GM18502 (cell line): ENCODE data around the gene CDHR4.
"Not testable (repeated sequence)": the region's sequence is repeated elsewhere in the genome, so short reads cannot be mapped to it uniquely, and the experiment has no call there.

Source experiments
- ATAC-seq: cut with Tn5 transposase; IDR thresholded peaks from one replicate; pipeline ENCODE4 v1.9.1; 2021; ENCODE audit warnings: mild to moderate bottlenecking; ENCODE audit not compliant: unreplicated experiment, poor library complexity

The CDHR4 gene

DNA sequence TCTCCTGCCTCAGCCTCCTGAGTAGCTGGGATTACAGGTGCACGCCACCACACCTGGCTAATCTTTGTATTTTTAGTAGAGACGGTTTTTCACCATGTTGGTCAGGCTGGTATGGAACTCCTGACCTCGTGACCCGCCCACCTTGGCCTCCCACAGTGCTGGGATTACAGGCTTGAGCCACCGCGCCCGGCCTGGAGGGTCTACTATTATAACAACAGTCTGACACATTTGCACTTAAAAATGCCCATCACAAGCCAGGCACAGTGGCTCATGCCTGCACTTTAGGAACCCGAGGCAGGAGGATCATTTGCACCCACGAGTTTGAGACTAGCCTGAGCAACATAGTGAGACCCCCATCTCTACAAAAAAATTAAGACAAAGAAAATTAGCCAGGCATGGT lies 17.4 kb downstream of the CDHR4 start:
- ATAC-seq, result not testable (repeated sequence)

DNA sequence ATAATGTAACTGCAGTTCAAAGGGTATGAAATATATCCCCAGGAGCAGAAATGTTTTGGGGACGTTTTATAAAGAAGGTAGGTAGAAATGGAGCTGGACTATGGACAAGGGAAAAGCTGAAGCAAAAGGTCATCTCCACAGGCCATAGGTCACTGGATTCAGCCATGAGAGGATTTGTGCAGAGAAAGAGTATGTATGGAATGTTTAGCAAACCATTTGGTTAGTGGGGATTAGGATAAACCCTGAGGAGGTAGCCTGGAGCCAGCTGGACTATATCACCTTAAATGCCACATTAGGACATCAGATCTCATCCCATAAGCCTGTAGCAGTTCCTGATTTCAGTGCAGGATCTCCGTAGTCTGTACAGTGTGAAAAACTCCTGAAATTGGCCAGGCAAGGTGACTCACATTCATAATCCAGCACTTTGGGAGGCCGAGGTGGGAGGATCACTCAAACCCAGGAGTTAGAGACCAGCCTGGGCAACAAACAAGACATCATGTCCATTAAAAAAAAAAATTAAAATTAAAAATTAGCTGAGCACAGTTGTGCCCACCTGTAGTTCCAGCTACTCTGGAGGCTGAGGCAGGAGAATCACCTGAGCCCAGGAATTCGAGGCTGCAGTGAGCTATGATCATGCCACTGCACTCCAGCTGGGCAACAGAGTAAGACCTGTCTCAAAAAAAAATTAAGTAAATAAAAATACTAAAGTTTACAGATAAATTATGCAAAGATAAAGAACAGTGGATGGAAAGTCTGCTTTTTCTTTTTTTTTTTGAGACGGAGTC lies 18.1 kb downstream of the CDHR4 start:
- ATAC-seq, result no peak

DNA sequence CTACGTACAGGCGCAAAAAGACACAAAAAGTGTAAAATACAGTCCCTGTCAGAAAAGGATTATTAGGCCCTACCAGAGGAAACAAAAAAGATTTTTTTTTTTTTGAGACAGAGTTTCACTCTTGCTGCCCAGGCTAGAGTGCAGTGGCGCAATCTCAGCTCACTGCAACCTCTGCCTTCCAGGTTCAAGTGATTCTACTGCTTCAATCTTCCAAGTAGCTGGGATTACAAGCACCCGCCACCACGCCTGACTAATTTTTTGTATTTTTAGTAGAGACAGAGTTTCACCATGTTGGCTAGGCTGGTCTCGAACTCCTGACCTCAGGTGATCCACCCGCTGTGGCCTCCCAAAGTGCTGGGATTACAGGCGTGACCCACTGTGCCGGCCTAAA lies 18.7 kb downstream of the CDHR4 start:
- ATAC-seq, result not testable (repeated sequence)

DNA sequence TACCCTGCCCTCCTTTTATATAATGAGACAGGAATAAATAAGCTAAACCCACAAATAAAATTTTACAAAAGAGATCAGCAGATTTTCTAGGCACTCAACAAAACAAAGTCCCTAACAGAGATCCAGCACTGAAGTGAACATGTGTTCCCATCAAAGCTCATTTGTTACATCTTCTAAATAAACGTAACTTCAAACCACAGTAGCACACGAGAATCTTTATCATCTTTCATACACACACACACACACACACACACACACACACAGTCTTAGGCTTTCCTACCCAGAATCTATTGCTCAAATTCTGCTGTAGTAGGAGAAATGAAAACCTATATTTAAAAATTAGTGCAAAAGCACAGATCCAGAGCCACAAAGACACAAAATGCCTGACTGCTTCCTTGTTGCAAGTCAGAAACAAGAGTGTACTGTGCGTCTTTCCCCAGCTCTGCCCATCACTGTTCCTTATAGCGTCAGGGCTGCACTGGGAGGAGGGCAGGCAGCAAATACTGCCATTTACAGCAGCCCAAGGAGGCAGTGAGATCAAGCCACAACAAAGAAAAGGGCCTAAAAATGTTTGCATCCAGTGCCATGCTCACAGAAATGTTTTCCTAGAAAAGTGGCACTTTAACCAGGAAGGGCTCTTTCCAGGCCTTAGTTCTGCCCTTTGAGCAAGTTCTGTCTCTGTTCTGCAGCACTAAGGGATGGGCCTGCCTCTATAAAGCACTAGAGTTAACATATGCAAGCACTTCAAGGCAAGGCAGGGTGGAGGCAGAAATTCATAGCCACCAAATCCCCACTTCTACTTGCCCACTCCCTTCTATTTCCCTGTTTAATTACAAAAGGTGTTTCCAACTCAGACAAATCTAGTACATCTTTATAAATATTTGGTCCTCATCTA lies 19.3 kb downstream of the CDHR4 start:
- no peak for ATAC-seq

DNA sequence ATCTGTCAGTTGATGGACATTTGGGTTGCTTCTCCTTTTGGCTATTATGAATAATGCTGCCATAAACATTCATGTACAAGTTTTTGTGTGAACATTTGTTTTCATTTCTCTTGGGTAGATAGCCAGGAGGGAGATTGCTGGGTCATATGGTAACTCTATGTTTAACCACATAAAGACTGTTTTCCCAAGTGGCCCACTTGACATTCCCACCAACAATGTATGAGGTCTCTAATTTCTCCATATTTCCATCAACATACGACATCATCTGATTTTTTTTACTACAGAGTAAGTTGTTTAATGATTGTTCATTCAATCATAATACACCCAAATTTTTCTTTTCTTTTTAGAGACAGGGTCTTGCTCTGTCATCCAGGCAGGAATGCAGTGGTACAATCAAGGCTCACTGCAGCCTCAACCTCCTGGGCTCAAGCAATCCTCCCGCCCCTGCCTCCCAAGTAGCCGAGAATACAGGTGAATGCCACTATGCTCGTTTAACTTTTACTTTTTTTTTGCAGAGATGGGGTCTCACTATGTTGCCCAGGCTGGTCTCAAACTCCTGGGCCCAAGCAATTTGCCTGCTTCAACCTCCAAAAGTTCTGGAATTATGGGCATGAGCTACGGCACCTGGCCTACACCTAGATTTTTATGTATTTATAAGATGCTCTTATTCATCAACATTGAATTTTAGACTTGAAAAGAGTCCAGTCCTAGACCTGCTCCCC lies 20.2 kb downstream of the CDHR4 start:
- no peak for ATAC-seq

DNA sequence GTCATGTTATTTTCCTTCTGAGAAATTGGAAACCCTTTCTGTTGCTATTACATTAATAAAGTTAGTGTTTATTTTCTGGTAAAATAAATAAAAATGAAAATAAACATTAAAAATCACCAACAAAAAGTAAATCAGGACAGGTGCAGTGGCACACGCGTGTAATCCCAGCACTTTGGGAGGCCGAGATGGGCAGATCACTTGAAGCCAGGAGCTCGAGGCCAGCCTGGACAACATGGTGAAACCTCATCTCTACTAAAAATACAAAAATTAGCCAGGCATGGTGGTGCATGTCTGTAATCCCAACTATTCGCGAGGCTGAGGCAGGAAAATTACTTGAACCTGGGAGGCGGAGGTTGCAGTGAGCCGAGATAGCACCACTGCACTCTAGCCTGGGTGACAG lies 23.6 kb downstream of the CDHR4 start:
- not testable (repeated sequence) for ATAC-seq

DNA sequence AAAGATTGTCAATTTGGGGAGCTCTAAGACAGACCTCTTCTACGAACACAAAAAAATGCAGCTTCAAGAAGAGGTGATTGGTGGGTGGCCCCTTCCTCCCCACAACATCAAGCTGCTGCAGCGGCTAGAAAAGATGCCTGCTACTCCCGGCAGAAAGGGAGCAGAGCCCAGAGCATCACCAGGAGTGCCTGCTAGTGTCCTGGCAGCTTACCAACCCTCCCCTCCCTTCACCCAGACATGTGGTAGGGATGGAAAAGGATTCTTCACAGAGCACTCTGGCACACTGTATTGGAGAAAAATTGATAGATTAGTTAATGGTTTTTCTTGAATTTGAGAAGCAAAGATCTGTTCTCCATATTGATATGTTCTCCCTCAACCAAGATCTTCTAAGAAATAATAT lies 24.1 kb downstream of the CDHR4 start:
- no peak for ATAC-seq

DNA sequence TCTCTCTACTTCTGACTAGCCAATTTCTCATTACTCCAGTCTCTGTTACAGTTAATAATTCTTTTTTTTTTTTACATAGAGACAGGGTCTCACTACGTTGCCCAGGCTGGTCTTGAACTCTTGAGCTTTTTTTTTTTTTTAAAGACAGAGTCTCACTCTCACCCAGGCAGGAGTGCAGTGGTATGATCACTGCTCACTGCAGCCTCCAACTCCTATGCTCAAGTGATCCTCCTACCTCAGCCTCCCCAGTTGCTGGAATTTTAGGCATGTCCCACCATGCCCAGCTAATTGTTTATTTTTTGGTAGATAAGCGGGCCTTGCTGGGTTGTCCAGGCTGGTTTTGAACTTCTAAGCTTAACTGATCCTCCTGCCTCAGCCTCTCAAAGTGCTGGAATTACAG lies 27.0 kb downstream of the CDHR4 start:
- ATAC-seq, result no peak

DNA sequence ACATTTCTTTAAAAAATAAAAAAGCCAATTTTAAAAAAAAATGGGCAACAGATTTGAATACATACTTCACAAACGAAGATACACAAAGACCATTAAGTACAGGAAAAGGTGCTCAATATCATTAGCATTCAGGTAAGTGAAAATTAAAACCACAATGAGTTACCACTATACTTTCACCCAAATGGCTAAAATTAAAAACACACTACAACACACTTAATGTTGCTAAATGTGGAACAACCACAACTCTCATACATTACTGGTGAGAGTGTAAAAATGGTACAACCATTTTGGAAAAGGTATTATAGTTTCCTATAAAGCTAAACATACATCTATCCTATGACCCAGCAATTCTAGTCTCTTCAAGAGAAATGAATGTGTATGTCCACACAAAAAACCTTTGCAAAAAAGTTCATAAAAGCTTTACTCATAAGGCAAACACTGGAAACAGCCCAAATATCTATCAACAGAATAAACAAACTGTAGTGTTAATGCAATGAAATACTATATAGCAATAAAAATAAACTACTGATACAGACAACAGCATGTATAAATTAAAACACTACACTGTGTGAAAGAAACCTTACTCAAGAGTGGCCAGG lies 28.2 kb downstream of the CDHR4 start:
- no peak for ATAC-seq

DNA sequence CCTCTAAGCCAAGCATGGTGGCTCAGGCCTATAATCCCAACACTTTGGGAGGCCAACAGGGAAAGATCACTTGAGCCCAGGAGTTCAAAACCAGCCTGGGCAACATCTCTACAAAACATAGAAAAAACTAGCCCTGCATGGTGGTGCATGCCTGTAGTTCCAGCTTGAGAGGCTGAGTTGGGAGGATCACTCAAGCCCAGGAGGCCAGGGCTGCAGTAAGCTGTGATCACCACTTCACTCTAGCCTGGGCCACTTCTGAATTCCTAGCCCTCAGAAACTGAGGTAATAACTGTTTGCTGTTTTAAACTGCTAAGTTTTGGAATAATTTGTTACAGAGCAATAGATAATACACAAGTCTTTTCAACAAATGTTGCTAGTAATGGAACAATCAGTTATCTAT lies 29.7 kb downstream of the CDHR4 start:
- no peak for ATAC-seq

DNA sequence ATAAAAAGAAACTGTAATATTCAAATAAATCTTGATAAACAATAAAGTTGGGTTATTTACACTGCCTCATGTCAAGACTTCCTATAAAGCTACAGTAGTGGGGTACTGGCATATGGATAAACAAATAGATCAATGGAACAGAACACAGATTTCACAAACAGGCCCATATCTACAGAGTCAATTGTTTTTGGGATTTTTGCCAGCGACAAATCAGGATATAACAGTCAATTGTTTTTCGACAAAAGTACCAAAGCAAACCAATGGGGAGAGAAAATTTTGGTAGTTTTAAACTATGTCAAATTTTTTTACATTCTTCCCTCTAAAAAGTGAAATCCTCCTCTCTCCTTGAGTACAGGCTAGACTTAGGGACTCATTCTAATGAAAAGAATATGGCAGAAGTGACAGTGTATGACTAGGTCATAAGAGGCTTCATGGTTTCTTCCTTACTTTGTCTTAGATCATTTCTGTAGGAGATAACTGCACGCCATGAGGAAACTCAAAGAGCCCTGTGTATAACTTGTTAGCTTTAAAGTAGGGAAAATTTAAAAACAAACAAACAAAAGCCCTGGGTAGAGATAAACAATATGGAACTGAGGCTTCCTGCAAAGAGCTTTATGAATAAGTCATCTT lies 30.3 kb downstream of the CDHR4 start:
- ATAC-seq, result no peak

DNA sequence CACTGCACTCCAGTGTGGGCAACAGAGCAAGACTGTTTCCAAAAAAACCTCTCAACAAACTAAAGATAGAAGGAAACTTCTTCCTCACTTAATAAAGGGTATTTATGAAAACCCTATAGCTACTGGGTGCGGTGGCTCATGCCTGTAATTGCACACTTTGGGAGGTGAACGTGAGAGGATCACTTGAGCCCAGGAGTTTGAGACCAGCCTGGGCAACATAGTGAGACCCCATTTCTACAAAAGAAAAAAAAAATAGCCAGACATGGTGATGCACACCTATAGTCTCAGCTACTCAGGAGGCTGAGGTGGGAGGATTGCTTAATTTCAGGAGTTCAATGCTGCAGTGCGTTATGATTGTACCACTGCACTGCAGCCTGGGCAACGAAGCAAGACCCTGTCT lies 35.7 kb downstream of the CDHR4 start:
- ATAC-seq, result no peak

DNA sequence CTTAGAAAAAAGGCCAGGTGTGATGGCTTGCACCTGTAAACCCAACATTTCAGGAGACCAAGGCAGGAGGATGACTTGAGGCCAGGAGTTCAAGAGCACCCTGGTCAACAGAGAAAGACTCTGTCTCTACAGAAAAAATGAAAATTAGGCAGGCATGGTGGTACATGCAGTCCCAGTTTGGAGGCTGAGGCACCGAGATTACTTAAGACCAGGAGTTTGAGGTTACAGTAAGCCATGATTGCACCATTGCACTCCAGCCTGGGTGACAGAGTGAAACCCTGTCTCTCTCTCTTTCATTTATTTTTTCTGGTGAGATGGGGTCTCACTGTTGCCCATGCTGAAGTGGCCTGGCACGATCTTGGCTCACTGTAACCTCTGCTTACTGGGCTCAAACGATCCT lies 38.0 kb downstream of the CDHR4 start:
- ATAC-seq, result no peak

DNA sequence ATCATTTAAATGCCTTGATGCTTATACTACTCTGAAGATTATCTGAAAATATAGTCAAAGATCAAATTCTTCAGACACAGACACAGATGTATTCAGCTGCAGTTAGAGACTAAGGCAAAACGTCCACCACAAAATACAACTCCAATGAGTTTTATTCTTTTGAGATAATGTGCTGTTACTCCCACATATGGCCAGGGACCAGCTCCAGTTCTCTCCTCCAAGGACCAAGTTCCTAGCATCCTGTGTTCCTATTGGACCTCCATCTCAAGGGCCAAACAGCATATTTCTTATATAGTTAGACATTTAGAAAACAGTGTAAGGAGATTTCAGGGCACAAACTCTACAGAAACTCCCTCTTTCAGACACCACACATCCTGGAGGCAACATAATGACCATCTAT lies 40.4 kb downstream of the CDHR4 start:
- ATAC-seq, result no peak

DNA sequence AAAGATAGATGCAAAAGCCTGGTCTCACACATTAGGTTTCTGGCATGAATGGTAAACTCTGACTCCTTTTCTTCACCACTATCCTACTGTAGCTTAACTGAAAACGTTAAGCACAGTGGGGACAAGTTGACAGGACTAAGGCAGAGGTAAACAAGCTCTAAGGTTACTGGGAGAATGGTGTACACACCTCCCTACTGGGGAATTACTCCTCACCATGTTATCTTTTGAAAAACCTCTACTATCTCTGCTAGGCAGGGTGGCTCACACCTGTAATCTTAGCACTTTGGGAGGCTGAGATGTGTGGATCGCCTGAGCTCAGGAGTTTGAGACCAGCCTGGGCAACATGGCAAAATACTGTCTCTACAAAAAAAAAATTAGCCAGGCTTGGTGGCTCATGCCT lies 42.5 kb downstream of the CDHR4 start:
- no peak for ATAC-seq

DNA sequence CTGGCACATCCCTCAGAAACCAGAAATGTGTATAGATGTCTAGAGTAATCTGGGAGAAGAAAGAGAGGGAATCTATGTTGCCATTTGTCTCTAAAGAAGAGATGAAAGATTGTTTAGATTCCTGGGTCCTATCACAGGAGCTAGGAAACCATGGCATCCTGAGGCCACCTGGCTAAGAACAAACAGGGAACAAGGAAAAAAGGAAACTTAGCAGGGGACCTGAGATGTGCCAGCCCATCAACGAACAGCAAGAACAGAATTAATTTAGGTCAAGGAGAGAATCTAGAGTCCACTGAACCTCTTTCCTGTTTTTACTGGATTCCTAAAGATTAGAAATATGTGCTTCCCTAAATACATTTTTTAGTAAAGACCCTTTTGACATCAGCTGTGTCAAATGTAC lies 43.6 kb downstream of the CDHR4 start:
- ATAC-seq, result no peak

DNA sequence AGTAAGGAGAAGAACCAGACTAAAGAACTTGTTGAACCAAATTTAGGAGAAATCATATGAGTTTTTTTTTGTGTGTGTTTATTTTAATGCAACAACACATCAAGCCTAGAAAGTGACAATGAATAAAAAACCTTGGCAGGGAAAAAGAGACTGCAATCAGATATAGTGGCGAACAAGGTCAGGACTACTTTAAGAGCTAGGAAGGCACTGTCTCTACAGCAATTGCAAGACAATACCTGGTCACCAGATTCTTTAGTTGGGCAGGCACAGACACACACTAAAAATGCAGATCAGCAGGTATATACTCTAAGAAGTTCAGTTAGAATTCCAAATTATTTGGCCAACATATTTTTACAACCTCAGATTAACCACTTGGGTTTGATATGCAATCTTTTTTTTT lies 45.1 kb downstream of the CDHR4 start:
- no peak for ATAC-seq

DNA sequence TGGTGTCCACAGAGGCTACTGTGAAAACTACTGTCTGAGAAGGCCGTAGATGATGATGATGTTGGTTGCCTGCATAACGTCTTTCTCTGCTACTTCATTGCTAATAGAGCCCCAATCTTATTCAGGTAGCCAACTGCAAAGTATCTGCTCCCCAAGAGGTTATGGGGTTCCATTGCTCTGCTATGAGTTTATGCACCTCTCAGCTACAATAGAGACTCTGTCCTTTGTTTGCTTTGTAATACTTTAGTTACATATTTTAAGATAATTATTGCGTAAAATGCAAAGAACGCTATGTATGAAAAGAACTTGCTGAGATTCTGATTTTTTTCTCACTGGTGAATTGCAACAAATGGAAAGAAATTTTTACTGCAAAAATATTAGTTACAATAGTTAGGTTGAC lies 48.2 kb downstream of the CDHR4 start:
- no peak for ATAC-seq

DNA sequence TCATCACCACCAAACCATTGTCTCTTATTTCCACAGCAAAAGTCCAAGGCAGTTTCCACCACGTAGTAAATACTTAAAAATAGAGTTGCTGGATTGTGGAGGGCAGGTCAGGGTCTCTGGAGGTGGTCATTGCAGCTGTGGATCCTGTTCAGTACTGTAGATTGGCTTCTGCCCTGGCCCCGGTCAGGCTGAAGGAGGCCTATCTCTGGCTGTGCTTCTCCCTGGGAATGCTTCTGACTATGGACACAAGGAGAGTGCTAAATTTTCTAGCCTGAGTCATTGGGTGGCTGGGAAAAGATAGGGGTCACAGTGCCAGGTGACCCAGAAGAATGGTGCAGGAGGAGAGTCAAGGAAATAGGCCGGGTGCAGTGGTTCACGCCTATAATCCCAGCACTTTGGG lies 49.6 kb downstream of the CDHR4 start:
- ATAC-seq, result no peak

DNA sequence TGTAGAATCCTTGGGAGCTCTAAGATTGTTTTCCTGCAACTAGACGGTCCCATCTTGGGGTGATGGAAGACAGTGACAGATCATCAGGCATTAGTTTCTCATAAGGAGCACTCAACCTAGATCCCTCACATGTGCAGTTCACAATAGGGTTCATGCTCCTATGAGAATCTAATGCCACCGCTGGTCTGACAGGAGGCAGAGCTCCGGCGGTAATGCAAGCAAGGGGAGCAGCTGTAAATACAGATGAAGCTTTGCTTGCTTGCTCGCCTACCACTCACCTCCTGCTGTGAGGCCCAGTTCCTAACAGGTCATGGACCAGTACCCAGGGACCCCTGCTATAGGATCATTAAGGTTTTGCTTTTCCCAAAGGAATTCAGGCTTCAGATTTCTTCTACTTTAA lies 50.8 kb downstream of the CDHR4 start:
- not testable (repeated sequence) for ATAC-seq
